Midbrain (tissue), 1 donor: ENCODE results near the gene CH25H.
A peak's percentile ranks its signal among the peaks of the same experiment; 100 is the strongest.

Experiments
- DNase-seq: peaks from one replicate; lab custom pipeline; 2025; lab: John Stamatoyannopoulos, UW

The CH25H gene

DNA sequence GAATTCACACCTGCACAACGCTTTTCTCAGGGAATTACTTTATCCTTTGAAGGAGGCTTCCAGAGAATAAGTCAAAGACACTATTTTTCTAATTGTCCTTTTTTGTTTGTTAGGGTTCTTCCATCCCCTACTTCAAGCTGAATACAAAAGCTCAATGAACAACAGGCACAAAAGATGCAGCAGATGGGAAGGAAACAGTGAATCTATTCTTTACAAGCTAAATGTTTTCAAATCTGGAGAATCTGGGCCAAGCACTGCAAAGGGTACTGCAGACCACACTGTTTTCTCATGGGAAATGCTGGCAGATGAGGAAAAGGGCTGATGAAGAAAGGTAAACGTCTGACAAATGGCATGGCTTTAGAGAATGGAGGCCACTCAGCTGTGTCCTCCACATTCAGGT lies 25.9 kb upstream of the CH25H start:
- peak; percentile 57 for DNase-seq

DNA sequence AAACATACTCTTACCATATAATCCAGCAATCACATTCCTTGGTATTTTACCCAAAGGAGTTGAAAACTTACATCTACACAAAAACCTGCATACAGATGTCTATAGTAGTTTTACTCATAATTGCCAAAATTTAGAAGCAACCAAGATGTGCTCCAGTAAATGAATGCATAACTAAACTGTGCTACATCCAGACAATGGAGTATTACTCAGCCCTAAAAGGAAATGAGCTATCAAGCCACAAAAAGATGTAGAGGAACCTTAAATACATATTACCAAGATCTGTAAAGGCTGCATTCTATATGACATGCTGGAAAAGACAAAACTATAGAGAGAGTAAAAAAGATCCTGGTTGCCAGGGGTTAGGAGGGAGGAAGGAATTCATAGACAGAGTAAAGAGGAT lies 21.8 kb upstream of the CH25H start:
- DNase-seq = no peak

DNA sequence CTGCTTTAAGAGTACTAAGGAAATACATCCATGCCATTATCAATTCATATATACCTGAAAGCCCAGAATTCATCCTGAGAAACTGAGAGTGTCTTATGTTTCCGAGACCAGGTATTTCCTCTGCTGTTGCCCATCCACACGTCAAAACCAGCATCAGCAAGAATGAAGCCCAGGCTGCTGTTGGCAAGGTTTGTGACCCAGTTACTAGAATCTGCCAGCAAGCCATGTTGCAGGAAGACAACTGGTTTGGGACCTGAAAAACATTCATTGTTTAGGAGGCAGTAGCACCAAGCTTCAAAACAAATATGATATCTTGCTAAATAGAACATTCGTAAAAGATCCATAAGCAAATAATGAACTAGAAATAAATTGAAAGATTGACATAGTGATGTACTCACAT lies 21.0 kb upstream of the CH25H start:
- peak; percentile 43 for DNase-seq

DNA sequence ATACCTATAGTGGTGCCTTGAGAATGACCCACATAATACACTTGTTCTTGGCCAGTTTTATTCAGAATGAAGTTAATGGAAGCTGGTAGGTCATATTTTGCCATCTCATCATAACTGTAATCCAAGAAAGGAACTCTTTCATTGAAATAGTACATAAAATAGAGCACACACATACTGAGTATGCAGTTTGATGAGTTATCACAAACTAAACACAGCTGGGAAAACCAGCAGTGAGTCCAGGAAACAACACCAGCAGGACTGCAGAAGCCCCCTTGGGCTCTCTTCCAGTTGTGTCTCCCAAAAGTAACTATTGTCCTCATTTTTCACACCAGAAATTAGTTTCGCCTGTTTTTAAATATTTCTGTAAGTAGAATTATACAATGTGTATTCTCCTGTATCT lies 19.8 kb upstream of the CH25H start:
- no peak for DNase-seq

DNA sequence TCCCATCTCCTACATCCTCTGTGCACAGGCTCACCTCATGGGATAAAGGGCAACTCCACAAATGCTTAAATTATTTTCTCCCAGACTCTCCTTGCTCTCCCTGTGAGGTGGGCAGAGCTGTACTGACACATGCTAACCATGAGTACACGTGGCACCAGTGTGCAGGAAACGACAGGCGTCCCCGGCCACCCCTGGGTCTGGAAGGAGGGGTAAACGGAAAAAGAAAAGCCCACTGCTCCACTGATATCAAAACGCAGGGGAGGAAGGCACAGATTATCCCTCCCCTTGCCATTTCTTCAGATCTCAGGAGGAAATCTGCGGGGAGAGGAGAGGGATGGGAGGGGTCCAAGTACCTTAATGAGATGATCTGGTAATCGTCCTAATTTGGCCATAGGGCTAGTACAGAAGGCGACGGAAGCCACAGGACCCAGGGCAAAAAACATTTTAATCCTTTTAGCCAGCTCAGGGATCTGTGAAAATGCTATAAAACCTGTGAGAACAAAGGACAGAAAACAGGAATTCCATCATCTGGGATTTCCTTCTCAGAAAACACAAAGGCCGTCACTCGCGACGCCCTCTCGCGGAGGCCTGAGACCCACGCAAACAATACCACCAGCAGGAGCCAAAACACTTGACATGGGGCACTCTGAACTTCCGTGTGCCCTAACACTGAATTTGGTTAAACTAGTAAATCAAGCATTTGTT lies 17.8 kb upstream of the CH25H start:
- peak; percentile 43 for DNase-seq

DNA sequence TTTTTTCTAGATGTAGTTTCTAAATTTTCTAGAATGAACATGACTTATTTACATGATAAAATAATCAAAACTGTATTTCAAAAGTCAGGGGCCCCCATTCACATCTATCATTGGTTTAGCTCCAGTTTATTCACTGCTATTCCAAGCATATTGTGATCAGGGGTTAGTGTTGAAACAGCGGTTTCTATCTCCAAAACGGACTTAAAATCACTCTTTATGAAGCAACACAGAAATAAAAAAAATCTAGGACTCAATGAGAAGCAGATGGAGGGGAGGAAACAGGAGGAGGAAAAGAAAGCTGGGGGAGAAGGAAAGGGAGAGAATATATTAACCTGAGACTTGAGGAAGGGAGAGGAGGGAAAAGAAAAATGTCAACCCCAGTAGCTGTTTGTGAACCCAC lies 14.8 kb upstream of the CH25H start:
- DNase-seq = no peak

DNA sequence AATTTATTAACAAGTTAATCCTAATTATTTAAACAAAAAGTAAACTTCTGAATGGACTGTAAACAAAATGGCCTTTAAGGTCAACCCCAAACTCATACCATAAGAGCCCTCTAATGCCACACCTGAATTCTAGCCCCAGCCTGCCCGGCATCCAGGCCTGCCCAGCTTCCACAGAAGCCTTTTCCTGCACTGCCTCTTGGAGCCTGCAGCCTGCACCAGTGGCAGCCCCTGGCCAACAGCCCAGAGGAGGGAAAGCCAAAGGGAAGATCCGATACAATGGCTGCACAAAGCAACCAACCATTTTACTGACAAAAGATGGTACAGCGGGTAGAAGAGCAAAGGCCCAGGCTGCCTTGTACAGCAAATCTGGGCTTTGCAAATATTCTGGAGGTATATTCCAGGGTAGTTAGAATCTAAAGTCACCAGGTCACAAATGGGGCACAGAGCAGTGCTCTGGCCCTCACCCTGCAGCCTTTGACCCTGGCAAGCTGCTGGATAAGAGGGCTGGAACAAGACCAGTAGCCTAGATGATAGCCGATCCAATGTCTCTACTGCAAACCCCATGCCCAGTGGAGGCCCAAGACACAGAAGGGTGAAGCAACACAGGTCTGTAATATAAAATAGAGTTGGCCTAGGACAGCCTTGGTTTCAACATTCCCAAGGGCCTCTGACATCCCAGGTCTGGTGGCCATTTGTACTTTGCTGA lies 12.5 kb upstream of the CH25H start:
- DNase-seq = peak; percentile 69

DNA sequence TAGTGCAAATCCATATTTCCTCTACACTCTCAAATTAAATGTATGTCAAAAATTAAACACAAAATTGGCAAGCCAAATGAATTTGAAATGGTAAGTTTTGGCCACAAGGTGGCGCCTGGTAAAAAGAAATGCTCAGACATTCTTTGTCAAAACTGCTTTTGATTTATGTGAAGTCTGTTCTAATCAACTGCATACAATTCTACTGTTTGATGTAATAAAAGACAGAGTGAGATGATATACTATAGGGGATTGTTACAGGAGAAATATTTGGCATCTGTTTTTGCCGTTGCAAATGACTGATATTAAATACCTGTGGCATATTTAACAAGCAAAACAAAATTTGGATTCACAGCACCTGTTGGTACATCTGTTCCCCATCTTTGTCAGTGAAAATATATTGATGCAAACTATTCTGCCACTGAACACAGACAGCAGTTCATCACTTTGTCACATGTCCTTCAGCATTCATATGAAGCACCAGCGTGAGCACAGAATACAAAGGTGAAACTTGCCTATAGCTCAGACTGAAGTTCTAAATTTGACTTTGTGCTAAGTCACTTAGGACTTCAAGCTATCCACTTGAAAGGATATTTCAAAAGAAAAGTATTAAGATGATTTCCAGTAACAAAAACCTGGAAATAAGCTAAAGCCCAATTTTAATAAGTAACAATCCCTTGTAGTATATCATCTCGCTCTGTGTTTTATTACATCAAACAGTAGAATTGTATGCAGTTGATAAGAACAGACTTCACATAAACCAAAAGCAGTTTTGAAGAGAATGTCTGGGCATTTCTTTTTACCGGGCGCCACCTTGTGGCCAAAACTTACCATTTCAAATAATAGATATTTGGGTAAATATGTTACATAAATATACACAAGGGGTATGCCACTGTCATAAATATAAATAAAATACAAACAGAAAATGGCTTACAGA lies 10.2 kb upstream of the CH25H start:
- peak; percentile 82 for DNase-seq

DNA sequence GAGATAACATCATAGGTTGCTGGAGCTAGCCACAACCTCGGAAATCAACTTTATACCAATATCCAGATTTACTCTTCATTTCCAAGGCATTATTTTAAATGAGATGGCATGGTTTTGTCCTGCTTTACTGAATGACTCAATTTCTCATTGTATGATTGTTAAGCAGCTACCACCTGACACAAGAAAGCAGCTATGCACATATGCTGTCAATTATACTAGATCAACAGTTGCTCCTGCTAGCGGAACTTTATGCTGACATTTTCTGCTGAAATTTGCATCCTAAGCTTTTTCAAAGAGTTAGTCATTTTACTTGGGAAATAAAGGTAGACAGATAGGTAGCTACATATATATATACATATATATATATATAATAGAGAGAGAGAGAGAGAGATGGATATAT lies 8.9 kb upstream of the CH25H start:
- DNase-seq = no peak

DNA sequence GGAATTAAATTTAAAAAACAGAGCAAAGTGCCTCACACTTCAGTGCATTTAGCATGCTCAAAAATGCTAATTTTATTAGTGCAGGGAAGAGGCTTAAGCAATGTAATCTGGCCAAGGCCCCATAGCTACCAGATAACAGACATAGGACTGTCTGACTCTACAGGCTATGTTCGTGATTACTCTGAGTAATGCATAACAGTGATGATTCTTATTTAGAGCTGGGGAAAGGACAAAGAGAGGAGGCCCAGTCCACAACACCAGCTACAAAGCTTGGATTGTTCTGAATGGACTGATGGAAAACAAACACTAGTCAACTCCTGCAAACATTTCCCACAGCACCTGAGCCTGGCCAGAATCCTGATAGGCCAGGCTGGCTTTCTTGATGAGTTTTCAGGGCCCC lies 8.4 kb upstream of the CH25H start:
- peak; percentile 60 for DNase-seq

DNA sequence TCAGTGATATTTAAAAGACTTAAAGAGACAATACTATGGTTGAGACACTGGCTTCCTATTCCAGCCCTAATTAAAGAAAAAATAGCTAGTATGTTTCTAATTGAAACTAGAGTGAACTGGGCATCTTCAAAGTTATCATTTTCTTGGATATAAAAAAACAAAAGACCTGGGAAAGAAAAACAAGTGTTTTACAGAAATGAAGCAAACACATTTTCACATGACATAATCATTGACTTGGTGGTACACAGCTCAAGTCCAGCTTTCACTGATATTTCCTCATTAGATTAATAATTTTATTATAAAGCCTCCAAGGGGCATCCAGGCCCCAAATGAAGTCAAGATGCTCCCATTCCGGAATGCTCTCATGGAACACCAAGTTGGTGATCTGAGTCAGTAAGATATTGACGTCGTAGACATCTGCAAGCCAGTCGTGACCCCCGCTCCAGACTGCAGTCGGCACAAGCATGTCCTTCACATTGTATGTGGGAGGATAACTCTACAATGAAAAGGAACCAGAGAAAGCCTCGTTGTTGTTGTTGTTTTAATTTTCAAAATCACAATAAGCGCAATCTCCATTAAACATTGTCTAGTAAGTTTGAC lies 7.5 kb upstream of the CH25H start:
- no peak for DNase-seq

DNA sequence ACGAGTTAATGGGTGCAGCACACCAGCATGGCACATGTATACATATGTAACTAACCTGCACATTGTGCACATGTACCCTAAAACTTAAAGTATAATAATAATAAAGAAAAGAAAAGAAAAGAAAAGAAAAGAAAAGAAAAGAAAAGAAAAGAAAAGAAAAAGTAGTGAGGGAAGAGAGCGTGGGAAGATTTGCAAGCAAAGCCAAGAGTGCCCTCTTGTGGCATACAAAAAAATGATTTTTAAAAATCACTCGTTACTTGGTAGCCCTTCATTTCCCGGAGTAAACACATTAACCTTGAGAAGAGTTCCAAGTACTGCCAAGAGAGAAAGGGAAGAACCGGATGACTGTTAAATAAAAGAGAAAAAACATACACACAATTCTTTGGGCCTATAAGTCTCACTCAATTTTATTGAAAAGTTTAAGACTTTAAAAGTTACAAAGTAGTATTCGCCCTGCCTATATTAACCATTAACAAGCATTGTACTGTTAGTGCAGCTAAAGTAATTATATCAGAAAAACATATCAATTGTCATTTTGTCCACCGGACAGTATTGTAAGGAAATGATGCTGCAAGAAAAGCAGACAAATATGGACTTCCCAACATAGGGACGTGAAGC lies 6.2 kb upstream of the CH25H start:
- peak; percentile 68 for DNase-seq

DNA sequence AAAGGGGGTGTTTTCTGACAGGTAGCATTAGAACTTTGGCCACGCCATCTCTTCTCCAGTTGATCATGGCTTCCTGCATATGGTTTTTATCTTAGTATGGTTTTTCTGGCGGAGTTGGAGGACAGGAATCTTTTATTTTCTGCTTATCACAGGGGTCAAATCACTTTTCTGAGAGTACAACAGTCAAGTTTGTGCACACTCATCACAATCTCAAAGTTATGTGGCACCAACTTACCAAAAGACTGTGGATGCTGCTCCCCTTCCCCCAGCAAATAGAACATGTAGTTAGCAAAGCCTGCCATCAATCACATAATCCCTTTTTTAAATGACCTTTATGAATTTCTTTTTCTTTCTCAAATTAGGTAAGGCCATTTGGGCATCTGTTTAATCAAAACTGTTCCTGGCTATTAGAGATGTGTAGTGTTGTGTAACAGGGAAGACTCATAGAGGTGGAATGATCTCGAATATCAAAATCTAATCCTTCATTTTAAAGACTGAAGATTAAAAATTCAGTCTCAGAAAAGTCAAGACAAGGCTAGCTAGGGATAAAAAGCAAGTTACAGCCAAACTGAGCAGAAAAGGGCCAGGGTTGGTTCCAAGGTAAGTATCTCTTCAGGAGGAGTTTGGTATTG lies 3.8 kb upstream of the CH25H start:
- no peak for DNase-seq

DNA sequence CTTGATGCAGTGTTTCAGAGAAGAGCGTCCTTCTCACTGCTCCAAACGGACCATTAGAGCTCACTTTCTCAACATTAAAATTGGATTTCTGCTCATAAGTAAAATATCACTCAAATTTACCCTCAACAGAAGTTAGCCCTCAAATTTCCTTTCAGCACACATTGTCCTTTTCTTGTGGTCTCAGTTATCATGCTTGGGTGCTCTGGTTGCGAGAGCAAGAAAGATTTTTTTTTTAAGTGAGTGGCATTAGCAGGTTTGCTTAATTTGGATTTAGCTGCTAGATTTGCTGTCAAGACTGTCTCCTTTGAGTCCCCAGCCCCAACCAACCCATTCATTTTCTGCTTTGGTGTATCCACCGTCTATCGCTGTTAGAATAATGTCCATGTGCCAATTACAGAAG lies 2.6 kb upstream of the CH25H start:
- DNase-seq = no peak

DNA sequence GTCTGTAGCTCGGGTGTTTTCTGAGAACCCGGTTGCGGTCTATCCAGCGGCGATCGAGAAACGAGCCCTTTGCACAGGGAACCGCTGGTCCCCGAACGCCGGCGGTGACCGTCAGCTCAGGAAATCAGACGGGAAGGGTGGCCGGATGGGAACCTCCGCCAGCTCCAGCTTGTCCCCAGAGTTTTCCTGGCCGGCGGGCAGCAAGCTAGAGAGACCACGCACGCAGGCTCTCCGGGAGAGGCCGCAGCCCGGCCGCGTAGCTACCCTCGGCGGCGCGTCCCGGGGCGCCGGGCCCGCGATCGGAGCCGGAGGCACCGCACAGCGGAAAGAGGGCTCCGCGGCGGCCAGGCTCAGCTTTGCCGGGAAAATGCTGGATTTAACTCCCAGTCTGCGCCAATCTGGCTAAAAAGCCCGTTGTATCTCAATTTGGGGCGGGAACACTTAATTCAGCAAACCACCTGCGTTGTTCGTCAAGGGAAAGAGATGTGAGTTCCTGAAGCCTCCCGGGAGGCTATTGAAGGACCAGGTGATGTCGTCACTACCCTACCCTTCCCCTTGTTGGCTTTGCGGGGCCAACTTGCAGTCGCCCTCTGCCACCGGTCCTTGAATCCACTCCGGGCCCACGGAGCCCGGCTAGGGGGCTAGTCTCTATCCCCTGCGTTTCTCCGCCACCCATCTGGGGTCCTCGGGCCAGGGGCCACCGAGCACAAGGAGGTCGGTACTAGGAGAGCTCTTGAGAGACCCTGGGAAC lies 859 bp upstream of the CH25H start:
- peak; percentile 48 for DNase-seq

DNA sequence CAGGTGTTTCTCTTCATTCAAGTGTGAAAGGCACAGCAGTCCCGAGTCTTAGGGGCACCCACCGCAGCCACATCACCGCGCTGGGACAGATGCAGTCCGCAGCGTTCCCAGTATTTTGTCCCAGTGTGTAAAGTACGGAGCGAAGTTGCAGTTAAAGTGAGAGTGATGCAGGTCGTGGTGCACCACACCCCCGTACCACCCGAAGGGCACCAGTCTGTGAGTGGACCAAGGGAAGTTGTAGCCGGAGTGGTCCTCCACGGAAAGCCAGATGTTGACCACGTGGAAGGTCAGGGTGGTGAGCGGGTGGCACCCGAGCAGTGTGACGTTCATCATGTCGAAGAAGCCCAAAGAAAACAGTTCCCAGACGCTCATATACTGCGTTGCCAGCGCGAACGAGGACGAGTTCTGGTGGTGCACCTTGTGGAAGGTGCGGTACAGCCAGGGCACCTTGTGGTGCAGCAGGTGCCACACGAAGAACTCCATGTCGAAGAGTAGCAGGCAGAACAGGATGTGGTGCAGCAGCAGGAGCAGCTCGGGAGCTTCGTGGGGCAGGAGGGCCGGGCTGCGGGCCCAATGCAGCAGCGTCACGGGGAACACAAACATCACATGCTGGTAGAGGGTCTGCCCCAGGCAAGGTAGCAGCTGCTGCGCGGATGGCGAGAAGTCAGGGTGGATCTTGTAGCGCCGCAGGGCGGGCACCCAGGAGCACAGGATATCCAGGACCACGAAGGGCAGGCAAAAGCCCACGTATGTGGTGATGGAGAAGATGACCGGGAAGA lies 526 bp downstream of the CH25H start:
- DNase-seq = no peak

DNA sequence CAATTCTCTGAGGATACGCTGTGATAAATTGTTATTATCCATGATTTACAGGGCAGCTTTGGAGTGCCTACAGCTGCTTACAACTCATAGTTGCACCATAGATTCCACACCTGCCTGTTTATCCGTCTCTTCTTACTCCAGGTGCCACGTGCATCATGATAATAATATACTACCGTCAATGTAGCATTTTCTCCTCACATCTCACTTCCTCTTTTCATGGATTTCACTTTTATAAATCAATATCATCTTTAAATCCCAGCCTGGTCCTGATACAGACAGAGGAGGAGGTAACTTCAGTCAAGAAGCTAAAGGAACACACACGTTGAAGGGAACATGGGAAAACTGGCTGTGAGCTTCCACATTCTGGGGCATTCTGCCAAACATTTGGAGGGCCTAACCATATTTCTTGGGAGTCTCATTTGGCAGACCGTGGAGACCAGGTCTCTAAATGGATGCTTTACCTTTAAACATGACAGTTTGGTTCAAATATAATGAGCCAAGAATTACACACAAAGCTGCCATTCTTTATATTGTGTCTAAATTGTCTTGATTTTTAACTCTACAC lies 2.4 kb downstream of the CH25H start:
- DNase-seq = no peak

DNA sequence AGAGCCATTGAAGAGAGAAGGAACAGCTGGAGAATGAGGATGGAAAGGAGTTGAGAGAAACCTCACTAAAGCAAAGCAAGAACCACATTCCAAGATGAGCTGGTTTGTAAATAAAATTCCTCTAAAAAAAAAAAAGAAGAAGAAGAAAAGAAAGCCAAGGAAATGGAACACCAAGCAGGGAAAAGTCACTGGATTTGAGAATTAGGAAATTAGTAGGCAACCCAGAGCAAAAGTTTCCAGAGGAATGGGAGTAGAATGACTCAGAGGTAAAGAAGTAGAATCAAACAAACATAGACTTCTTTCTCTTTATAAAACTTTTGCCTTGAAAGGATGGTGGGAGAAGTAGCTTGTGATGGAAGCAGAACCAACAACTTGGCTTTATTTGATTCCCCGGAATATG lies 3.9 kb downstream of the CH25H start:
- no peak for DNase-seq

DNA sequence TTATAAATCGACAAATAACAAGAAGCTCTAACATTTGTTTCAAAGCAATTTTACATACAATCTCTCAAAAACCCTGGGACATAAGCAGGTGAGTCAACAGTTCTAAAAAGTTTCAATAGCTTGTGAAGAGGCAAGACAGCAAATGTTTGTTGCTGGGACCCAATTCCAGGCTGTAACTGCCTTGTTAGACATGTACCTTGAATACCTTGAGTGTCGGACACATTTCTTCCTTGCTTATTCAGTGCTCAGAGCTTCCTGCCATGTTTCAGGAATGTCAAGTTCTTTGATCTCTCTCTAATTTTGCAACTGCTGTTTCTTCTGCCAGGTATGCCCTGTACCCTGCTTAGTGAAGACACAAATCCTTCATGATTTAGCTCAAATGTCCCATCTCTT lies 5.1 kb downstream of the CH25H start:
- DNase-seq = no peak
